HG03354 (cell line): ENCODE measurements around the gene SRC.
A peak's percentile ranks its signal among the peaks of the same experiment; 100 is the strongest.

Source experiments
- ATAC-seq: cut with Tn5 transposase; IDR thresholded peaks from one replicate; pipeline ENCODE4 v1.9.1; 2021; ENCODE audit warnings: mild to moderate bottlenecking; ENCODE audit not compliant: unreplicated experiment, poor library complexity, severe bottlenecking

The SRC gene

GRCh38 chr20:37404461-37404890 is 58.5 kb downstream of the SRC start:
- ATAC-seq = no peak

DNA sequence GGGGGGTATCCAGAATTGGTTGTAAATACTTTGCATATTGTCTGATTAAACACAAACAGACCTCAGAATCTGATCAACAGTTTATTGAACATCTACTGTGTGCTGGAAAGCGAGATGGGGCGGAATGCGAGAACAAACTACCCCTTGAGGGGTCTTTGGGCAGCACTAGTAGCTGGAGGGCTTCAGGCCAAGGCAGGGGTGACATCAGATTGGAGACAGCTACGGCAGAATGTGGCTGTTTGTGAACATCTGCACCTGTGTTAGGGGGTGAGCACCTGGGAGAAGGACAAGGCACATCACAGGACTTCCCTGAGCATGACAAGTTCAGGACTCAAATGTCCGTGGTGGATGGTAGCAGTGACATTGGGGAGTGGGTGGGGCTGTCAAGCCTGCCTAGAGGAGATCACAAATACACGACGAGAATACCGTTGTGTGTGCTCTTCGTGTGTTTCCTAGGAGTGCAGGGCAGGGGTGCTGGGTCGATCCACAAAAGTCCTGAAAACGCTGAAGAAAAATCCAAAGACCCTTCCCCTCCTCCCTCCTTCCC is 59.5 kb downstream of the SRC start:
- ATAC-seq = no peak

DNA sequence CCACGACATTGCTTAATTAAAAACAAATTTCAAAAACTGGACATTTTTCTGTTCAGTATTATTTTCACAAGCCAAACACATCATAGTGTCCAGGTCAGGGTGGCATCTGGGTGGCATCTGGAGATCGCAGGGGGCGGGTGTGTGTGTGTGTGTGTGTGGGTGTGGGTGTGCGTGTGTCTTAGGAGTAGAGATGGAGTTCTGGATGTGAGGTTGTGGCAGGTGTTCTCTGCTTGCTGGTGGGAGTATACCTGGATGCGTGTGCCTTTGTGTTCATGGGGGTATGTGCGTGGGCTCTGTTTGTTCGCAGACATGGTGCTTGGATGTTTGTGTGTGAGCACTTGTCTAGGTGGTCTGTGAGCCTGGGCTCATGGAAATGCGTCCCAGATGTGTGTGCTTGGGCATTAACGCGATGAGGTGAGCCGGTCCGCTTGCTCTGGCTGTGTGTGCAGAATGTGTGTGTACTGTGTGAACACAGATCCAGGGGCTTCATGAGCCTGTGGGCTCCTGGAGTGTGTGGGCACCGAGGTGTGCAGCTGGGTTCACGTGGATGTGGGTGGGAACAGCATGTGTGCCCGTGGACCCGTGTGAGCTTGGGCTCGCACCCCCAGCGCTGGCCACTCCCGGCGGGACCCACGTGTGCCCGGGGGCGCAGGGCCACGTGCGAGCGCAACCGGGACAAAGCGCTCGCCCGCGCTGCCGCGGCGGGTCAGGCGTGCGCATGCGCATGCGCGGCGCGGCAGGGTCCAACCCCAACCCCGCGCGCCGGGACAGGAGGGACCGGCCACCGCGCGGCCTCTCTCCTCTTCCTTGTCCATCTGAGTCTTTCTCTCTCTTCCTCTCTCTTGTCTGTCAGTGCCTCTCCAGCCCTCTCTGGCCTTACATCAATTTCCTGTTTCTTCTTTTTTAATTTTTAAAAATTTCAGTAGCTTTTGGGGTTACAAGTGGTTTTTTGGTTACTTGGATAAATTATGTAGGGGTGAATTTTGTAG is 60.4 kb downstream of the SRC start:
- ATAC-seq = no peak

DNA sequence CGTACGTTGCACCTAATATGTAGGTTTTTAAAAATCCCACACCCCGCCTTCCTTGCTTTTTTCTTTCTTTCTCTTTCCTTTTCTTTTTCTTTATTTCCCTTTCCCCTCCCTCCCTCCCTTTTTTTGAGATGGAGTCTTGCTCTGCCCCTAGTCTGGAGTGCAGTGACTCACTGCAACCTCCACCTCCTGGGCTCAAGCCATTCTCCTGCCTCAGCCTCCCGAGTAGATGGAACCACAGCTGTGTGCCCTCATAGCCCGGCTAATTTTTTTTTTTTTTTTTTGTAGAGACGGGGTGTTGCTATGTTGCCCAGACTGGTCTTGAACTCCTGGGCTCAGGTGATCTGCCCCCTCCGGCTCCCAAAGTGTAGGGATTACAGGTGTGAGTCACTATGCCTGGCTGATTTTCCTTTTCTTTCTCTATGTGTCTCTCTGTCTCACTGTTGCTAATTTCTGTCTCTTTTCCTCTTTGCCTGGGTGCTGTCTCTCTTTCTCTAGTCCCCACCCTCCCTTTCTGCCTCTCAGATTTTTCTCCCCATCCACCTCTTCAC is 61.2 kb downstream of the SRC start:
- ATAC-seq = no peak

- no peak for ATAC-seq
Measured at GRCh38 chr20:37407573-37408002, 61.6 kb downstream of the SRC start.

GRCh38 chr20:37408302-37409193 is 62.6 kb downstream of the SRC start:
- peak; percentile 5 for ATAC-seq

- no peak for ATAC-seq
Measured at GRCh38 chr20:37411408-37412219, 65.7 kb downstream of the SRC start.

DNA sequence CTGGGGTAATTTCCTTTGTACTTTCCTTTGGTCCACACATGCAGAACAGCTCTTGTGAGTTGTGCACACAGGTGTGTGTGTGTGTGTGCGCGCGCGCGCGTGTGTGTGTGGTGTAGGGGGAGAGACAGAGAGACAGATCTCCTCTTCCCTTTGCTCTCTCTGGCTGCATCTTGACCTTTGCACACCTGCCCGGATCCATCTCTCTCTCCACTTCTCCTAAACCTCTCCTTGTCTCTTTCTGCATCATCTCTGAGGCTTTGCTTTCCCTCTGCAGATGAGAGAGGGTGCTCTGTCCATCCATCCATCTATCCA is 67.0 kb downstream of the SRC start:
- no peak for ATAC-seq

DNA sequence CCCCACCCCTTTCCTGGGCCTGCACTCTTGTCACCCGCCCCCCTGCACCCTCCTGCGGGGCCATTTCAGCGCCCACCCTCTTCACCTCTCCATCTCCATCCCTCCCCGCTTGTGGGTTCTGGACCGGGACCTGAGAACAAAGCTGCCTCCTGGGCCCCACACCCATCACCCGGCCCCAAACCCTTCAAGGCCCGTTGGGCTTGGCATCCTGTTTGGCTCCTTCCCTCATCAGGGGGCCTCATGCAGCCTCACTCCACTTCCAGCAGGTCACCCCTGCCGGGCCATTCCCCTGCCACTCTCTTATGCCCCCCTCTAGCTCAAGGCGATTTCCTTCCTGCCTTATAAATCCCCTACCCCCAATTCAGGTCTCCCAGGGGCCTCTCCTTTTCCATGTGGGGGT is 67.4 kb downstream of the SRC start:
- ATAC-seq = no peak

GRCh38 chr20:37414224-37415035 is 68.5 kb downstream of the SRC start:
- no peak for ATAC-seq

DNA sequence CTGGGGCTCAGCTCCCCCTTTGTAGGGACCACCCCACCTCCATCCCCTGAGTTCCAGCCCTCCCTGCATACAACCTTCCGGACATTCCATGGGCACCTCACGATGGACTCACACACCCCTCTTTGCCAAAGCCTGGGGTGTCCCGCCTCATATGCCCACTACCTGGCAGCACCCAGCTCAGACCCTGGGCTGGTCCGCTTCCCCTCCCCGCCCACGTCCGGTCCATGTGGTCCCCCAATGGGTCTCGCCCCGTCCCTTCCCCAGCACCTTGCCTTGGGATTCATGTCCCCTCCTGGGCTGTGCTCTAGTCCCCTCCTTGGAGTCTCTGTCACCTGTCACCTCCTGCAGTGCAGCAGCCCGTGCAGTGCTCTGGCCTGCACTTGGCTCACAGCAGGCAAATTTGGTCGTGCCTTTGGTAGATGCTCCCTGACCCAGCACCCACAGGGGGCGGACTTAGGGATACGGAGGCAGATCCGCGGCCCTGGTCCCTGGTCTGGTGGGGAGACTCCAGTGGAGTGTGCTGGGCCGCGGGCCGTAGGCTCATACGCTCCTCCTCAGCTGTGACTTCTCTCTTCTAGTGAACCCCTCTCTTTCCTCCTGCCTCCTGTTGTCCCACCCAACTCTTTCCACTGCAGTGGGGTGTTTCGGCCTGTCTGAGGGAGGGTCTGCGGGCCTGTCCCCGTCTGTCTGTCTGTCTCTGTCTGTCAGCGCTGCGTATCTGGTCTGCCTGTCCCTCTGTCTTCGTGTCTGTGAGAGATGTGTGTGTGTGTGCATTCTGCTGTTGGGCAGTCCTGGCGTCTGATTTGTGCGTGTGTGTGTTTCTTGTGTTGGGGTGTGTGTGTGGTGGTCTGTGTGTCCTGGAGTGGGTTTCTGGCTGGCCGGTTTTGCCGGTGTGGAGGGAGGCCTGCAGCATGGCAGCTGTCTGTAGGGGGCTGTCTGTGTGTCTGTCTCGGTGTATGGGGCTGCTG is 69.5 kb downstream of the SRC start:
- ATAC-seq = no peak

DNA sequence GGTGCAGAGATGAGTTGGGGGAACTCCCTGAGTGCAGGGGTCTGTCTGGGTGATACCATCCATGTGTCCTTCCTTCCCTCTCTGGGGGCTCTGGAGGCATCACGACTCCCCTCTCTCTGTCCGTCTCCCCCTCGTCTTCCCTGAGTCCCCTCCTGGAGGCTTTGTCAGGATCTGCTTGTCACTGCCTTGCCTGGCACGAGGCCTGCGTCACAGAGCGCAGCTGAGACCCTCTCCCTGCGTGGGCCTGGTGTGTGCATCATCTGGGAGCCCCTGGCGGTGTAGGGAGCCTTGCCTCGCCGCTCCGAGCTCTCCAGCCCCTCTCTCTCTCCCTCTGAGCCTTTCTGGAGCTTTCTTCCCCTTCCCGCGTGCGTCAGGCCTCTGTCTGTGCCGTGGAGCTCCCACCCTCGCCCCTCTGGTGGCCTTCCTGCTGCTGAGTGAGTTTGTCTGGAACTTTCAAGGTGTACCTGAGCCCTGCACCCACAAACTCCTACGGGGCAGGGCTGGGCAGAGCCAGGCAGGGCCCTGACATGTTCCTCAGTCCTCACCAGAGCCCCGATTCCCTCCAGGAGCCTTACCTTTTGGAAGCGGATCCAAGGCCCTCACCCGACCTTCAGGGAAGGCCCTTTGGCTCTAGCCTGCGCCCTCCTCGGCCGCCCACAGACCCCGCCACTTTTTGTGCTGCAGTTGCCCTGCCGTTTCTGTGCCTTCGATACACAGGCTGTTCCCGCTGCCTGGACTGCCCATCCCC is 70.3 kb downstream of the SRC start:
- no peak for ATAC-seq

- no peak for ATAC-seq
Measured at GRCh38 chr20:37416848-37417616, 71.1 kb downstream of the SRC start.

- ATAC-seq = no peak
Measured at GRCh38 chr20:37417617-37418467, 71.9 kb downstream of the SRC start.

DNA sequence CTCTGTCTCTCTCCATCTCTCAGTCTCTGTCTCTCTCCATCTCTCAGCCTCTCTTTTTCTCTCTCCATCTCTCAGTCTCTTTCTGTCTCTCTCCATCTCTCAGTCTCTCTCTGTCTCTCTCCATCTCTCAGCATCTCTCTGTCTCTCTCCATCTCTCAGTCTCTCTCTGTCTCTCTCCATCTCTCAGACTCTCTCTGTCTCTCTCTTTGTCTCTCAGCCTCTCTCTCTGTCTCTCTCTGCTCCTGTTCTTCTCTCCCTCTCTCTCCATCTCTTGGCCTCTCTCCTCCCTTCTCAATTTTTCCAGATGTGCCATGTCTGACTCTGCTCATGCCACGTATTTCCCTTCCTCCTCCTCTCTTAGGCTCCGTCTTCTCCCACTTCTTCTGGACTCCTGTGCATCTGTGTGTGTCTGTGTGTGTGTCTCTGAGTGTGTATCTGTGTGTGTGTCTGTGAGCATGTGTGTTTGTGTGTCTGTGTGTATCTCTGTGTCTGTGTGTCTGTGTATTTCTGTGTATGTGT is 72.7 kb downstream of the SRC start:
- ATAC-seq = no peak
